H1 (cell line): ENCODE results near the gene AKR7A3. TPM values are rescaled to one million over a fixed set of nuclear protein-coding genes. Genes with fewer than 3 reads are reported as not detected.

Source experiments
- CTCF ChIA-PET: fragments of 300-600 bp; sonication (Branson Sonifier 250); formaldehyde crosslinking; loops from one replicate; lab custom pipeline; 2021; ENCODE audit not compliant: partially characterized antibody; lab: Charles Lee
- POLR2A ChIA-PET: fragments of 300-600 bp; sonication (Branson Sonifier 250); formaldehyde crosslinking; loops from one replicate; lab custom pipeline; 2021; ENCODE audit warnings: inconsistent platforms; ENCODE audit not compliant: partially characterized antibody; lab: Charles Lee
- DNase-seq, 2 experiments: peaks; one replicate each; pipeline versions ENCODE4 v3.0.0 to v3.0.0-alpha.2; 2010 to 2022; ENCODE audit warnings: low spot score in 2 of 2, low read depth in 1 of 2, mixed read lengths in 1 of 2
- FAIRE-seq: peaks from 2 replicates; lab custom pipeline; 2011; peaks lifted over from hg19 to GRCh38; lab: Jason Lieb, UNC
- H2AFZ ChIP-seq: 2 replicates; pipeline ENCODE4 v1.8.1; 2012; ENCODE audit warnings: low read length, inconsistent platforms
- H2AK5ac ChIP-seq: 2 replicates; pipeline ENCODE4 v1.6.1; 2013; ENCODE audit warnings: low read depth, low read length
- H2BK120ac ChIP-seq: replicated peaks from 2 replicates; pipeline ENCODE3; 2013; ENCODE audit warnings: low read depth, low read length, inconsistent platforms
- H2BK12ac ChIP-seq: 2 replicates; pipeline ENCODE4 v1.6.1; 2013; ENCODE audit warnings: low read depth, low read length
- H2BK15ac ChIP-seq: 2 replicates; pipeline ENCODE4 v1.6.1; 2013; ENCODE audit warnings: low read length
- H2BK20ac ChIP-seq: 2 replicates; pipeline ENCODE4 v1.6.1; 2013; ENCODE audit warnings: low read length
- H2BK5ac ChIP-seq: 2 replicates; pipeline ENCODE4 v1.6.1; 2013; ENCODE audit warnings: low read depth, low read length
- H3K14ac ChIP-seq: 2 replicates; pipeline ENCODE4 v1.6.1; 2013; ENCODE audit warnings: inconsistent platforms; ENCODE audit not compliant: insufficient read length
- H3K18ac ChIP-seq: 2 replicates; pipeline ENCODE4 v1.6.1; 2013; ENCODE audit warnings: low read length; ENCODE audit errors: extremely low read depth
- H3K23ac ChIP-seq: 2 replicates; pipeline ENCODE4 v1.6.1; 2013; ENCODE audit warnings: inconsistent platforms; ENCODE audit not compliant: insufficient read length
- H3K23me2 ChIP-seq: 2 replicates; pipeline ENCODE4 v1.6.1; 2013; ENCODE audit warnings: low read depth, low read length
- H3K27ac ChIP-seq: 2 replicates; pipeline ENCODE4 v1.6.1; 2011; ENCODE audit warnings: low read depth, low read length, inconsistent platforms
- H3K27me3 ChIP-seq, 4 experiments: replicated peaks in 1 of 4; 1 replicate in 1 of 4; 2 replicates in 3 of 4; pipeline versions ENCODE4 v1.6.1 to v1.8.1; 2011 to 2013; ENCODE audit warnings: low read length in 3 of 4, mild to moderate bottlenecking in 3 of 4, inconsistent platforms in 2 of 4, mixed read lengths in 2 of 4, moderate library complexity in 1 of 4; ENCODE audit not compliant: control insufficient read depth in 3 of 4, insufficient read depth in 3 of 4; ENCODE audit errors: extremely low read depth in 1 of 4
- H3K36me3 ChIP-seq, 4 experiments: 2 replicates each; pipeline versions ENCODE4 v1.6.1 to v1.8.1; 2011 to 2013; ENCODE audit warnings: mild to moderate bottlenecking in 4 of 4, low read length in 3 of 4, moderate library complexity in 2 of 4, control low read depth in 1 of 4, inconsistent platforms in 1 of 4; ENCODE audit not compliant: insufficient read depth in 4 of 4, control insufficient read depth in 2 of 4
- H3K4ac ChIP-seq: replicated peaks from 2 replicates; pipeline ENCODE3; 2013; ENCODE audit warnings: low read length, low read depth, mixed read lengths, inconsistent platforms; ENCODE audit not compliant: insufficient read length
- H3K4me1 ChIP-seq, 4 experiments: replicated peaks in 1 of 4; 1 replicate in 1 of 4; 2 replicates in 3 of 4; pipeline versions ENCODE4 v1.6.1 to v1.8.1; 2011 to 2013; ENCODE audit warnings: low read length in 3 of 4, inconsistent platforms in 2 of 4, mixed read lengths in 1 of 4; ENCODE audit not compliant: insufficient read depth in 4 of 4, control insufficient read depth in 3 of 4
- H3K4me2 ChIP-seq, 2 experiments: 2 replicates each; pipeline versions ENCODE4 v1.6.1 to v1.8.1; 2011 to 2013; ENCODE audit warnings: low read depth in 2 of 2, low read length in 2 of 2, control low read depth in 1 of 2, inconsistent platforms in 1 of 2, mild to moderate bottlenecking in 1 of 2; ENCODE audit not compliant: insufficient read depth in 1 of 2
- H3K4me3 ChIP-seq, 4 experiments: fragments of 200-600, 300-600 bp in 1 of 4; sonication (generic), shearing (Covaris generic), sonication (Bioruptor Twin) in 1 of 4; 2 replicates each; pipeline versions ENCODE4 v1.5.1 to v1.8.1; 2011 to 2016; ENCODE audit warnings: low read length in 4 of 4, low read depth in 3 of 4, control low read depth in 2 of 4, inconsistent platforms in 2 of 4, mild to moderate bottlenecking in 2 of 4, mixed read lengths in 1 of 4, moderate library complexity in 1 of 4; ENCODE audit not compliant: insufficient read depth in 2 of 4; ENCODE audit errors: extremely low read depth in 1 of 4
- H3K56ac ChIP-seq: replicated peaks from 2 replicates; pipeline ENCODE3; 2013; ENCODE audit warnings: low read depth, mild to moderate bottlenecking, mixed read lengths, low read length, inconsistent platforms; ENCODE audit not compliant: insufficient read length
- H3K79me1 ChIP-seq: 2 replicates; pipeline ENCODE4 v1.6.1; 2013; ENCODE audit warnings: low read depth, low read length, control low read depth
- H3K79me2 ChIP-seq, 2 experiments: 2 replicates each; pipeline versions ENCODE4 v1.6.1 to v1.8.1; 2012 to 2013; ENCODE audit warnings: low read length in 2 of 2, mild to moderate bottlenecking in 2 of 2, inconsistent platforms in 1 of 2; ENCODE audit not compliant: insufficient read depth in 2 of 2, control insufficient read depth in 1 of 2
- H3K9ac ChIP-seq, 4 experiments: replicated peaks in 1 of 4; 1 replicate in 1 of 4; 2 replicates in 3 of 4; pipeline versions ENCODE4 v1.6.1 to v1.8.1; 2011 to 2013; ENCODE audit warnings: low read depth in 3 of 4, low read length in 3 of 4, control low read depth in 2 of 4, mild to moderate bottlenecking in 2 of 4, moderate library complexity in 2 of 4, inconsistent platforms in 1 of 4; ENCODE audit errors: extremely low read depth in 1 of 4
- H3K9me3 ChIP-seq, 2 experiments: 2 replicates each; pipeline versions ENCODE4 v1.6.1 to v1.8.1; 2012 to 2013; ENCODE audit warnings: mild to moderate bottlenecking in 2 of 2, moderate library complexity in 2 of 2, control low read depth in 1 of 2, inconsistent platforms in 1 of 2, low read depth in 1 of 2, low read length in 1 of 2, mixed read lengths in 1 of 2; ENCODE audit not compliant: insufficient read depth in 2 of 2
- H4K20me1 ChIP-seq, 2 experiments: replicated peaks in 1 of 2; 2 replicates each; pipeline versions ENCODE3 to v1.8.1; 2011 to 2013; ENCODE audit warnings: inconsistent platforms in 2 of 2, low read length in 2 of 2, mild to moderate bottlenecking in 1 of 2; ENCODE audit not compliant: insufficient read depth in 2 of 2, control insufficient read depth in 1 of 2
- H4K5ac ChIP-seq: 2 replicates; pipeline ENCODE4 v1.6.1; 2013; ENCODE audit warnings: low read length, low read depth, mixed read lengths, inconsistent platforms; ENCODE audit not compliant: insufficient read length
- H4K8ac ChIP-seq: 2 replicates; pipeline ENCODE4 v1.8.0; 2013; ENCODE audit warnings: mild to moderate bottlenecking, moderate library complexity, low read length, inconsistent platforms; ENCODE audit not compliant: insufficient read depth; ENCODE audit errors: extremely low read depth
- H4K91ac ChIP-seq: replicated peaks from 2 replicates; pipeline ENCODE3; 2013; ENCODE audit warnings: low read length, mixed read lengths, inconsistent platforms; ENCODE audit not compliant: insufficient read length
- ASH2L ChIP-seq: fragments of 200-600, 300-600 bp; sonication (generic); IDR thresholded peaks from one replicate; pipeline ENCODE4 v1.7.1; 2017; ENCODE audit warnings: low read length
- BACH1 ChIP-seq: IDR thresholded peaks from 2 replicates; pipeline ENCODE4 v1.6.1; 2012; ENCODE audit warnings: low read length, improper control_type of control experiment
- BCL11A ChIP-seq, 2 experiments: IDR thresholded peaks; one replicate each; pipeline ENCODE4 v1.6.1; 2011; ENCODE audit warnings: low read depth in 2 of 2, low read length in 2 of 2, mild to moderate bottlenecking in 2 of 2
- CEBPB ChIP-seq: IDR thresholded peaks from 2 replicates; pipeline ENCODE4 v1.6.1; 2012; ENCODE audit warnings: low read depth, low read length
- HDAC6 ChIP-seq: IDR thresholded peaks from one replicate; pipeline ENCODE4 v1.7.1; 2012; ENCODE audit warnings: low read depth, mild to moderate bottlenecking, inconsistent platforms, low read length, moderate library complexity
- JUN ChIP-seq: IDR thresholded peaks from 2 replicates; pipeline ENCODE4 v1.6.1; 2011; ENCODE audit warnings: low read depth, mild to moderate bottlenecking, improper control_type of control experiment, low read length
- POLR2AphosphoS5 ChIP-seq: IDR thresholded peaks from 2 replicates; pipeline ENCODE4 v1.6.1; 2011; ENCODE audit warnings: low read depth, low read length
- RAD21 ChIP-seq, 2 experiments: IDR thresholded peaks in 1 of 2; conservative IDR thresholded peaks in 1 of 2; 2 replicates each; pipeline ENCODE4 v1.6.1; 2011; ENCODE audit warnings: low read depth in 2 of 2, low read length in 2 of 2, improper control_type of control experiment in 1 of 2, inconsistent platforms in 1 of 2, mild to moderate bottlenecking in 1 of 2, moderate library complexity in 1 of 2
- RBBP5 ChIP-seq: IDR thresholded peaks from 2 replicates; pipeline ENCODE4 v1.7.1; 2012; ENCODE audit warnings: low read depth, mild to moderate bottlenecking, inconsistent platforms, low read length, moderate library complexity, borderline replicate concordance
- RFX5 ChIP-seq: IDR thresholded peaks from 2 replicates; pipeline ENCODE4 v1.6.1; 2011; ENCODE audit warnings: low read depth, low read length, improper control_type of control experiment, borderline replicate concordance
- SIRT6 ChIP-seq: IDR thresholded peaks from one replicate; pipeline ENCODE4 v1.7.1; 2012; ENCODE audit warnings: low read length, inconsistent platforms
- SP2 ChIP-seq: IDR thresholded peaks from 2 replicates; pipeline ENCODE4 v1.6.1; 2012; ENCODE audit warnings: mild to moderate bottlenecking, low read length, inconsistent platforms
- SRF ChIP-seq: IDR thresholded peaks from 2 replicates; pipeline ENCODE4 v1.6.1; 2011; ENCODE audit warnings: mild to moderate bottlenecking, low read depth, low read length, moderate library complexity
- TAF7 ChIP-seq: optimal IDR thresholded peaks from 2 replicates; pipeline ENCODE3; 2011; ENCODE audit warnings: low read depth, mild to moderate bottlenecking, inconsistent platforms, low read length, moderate library complexity, borderline replicate concordance
- TBP ChIP-seq: IDR thresholded peaks from 2 replicates; pipeline ENCODE4 v1.6.1; 2011; ENCODE audit warnings: low read depth, low read length, improper control_type of control experiment
- TCF12 ChIP-seq: IDR thresholded peaks from 2 replicates; pipeline ENCODE4 v1.6.1; 2011; ENCODE audit warnings: low read depth, mild to moderate bottlenecking, low read length
- TEAD4 ChIP-seq: IDR thresholded peaks from 2 replicates; pipeline ENCODE4 v1.6.1; 2012; ENCODE audit warnings: low read depth, low read length, inconsistent platforms, mixed read lengths
- polyA plus RNA-seq, 7 experiments: library from polyadenylated mRNA; depleted of rRNA in 3 of 7; stranded (reverse) in 5 of 7; unstranded in 2 of 7; fragments of >200 nt in 5 of 7; fragments of 200-250 nt in 2 of 7; gene quantifications; 1 replicate in 5 of 7; 2 replicates in 1 of 7; 4 replicates in 1 of 7; pipeline versions ENCODE4 v1.2.1 to v1.2.3, GENCODE V29; 2011 to 2013; ENCODE audit warnings: missing spikeins in 2 of 7, mixed read lengths in 2 of 7
- total RNA-seq: library from RNA; stranded (reverse); fragmentation: NEBNext Ultra II Directional; extraction: Animal tissue kit (Norgen Biotek cat#: 25700); gene quantifications from 2 replicates; pipeline ENCODE4 v1.2.1, GENCODE V29; 2021

The AKR7A3 gene
- total and polyA plus RNA-seq, 2 of the 8 experiments (the other 6 are each of a cell fraction or from before 2014, with no cell fraction given) = 0.62 to 0.65 TPM

GRCh38 chr1:19272064-19272463 lies 16.5 kb downstream of the AKR7A3 start:
- Histone ChIP-seq H4K91ac (no peak overlapping the region), H4K5ac (no peak overlapping the region), H3K4ac (no peak overlapping the region), H2AFZ (no peak overlapping the region), H3K4me1 (no peaks in the 10 kb centered on the region), H2BK5ac (no peak overlapping the region), H2AK5ac (no peak overlapping the region), H3K27me3 (peaks cover 0 to 3% (median 1%) of the 10 kb centered on the region in 4 experiments; a peak in 1 of 7 replicates), H3K14ac (no peak overlapping the region), H3K23me2 (no peaks in the 10 kb centered on the region), H4K20me1 (no peaks in the 10 kb centered on the region), H2BK15ac (no peak overlapping the region), H3K79me2 (no peaks in the 10 kb centered on the region), H3K9me3 (no peaks in the 10 kb centered on the region), H3K79me1 (no peaks in the 10 kb centered on the region), H3K23ac (no peak overlapping the region), H3K56ac (no peak overlapping the region), H3K27ac (no peak overlapping the region), H2BK12ac (no peak overlapping the region), H3K18ac (no peak overlapping the region), H4K8ac (no peak overlapping the region), H3K4me3 (no peak overlapping the region), H2BK120ac (no peak overlapping the region), H3K4me2 (no peak overlapping the region), H2BK20ac (no peak overlapping the region), H3K9ac (no peak overlapping the region), H3K36me3 (no peaks in the 10 kb centered on the region)
- FAIRE-seq (no peak), DNase-seq (no peak)
- POLR2A ChIA-PET = interaction anchor here (1.6 kb wide), 1 partner anchor 18 kb away, joined by 6 read pairs; no protein-coding TSS in a partner anchor
- CTCF ChIA-PET = interaction anchor here (0.6 to 0.7 kb wide), 2 partner anchors 216 to 294 kb away, joined by 3 to 6 read pairs; no protein-coding TSS in a partner anchor
- no peak for TF ChIP-seq TBP
- TF ChIP-seq RFX5 = no peak
- no peak for TF ChIP-seq SP2
- no peak for TF ChIP-seq BCL11A (IDR thresholded peaks at IDR 0.05; ENCODE audit: low read depth in 2 of 2, low read length in 2 of 2)
- no peak for TF ChIP-seq SRF
- no peak for TF ChIP-seq JUN
- TF ChIP-seq TCF12 = no peak
- no peak for TF ChIP-seq TAF7
- TF ChIP-seq CEBPB = no peak
- no peak for TF ChIP-seq ASH2L
- TF ChIP-seq POLR2AphosphoS5 = no peak
- TF ChIP-seq TEAD4 = no peak
- no peak for TF ChIP-seq HDAC6
- TF ChIP-seq RAD21 (IDR thresholded peaks at IDR 0.05 in 1 of 2, conservative IDR thresholded peaks at IDR 0.05 in 1 of 2; ENCODE audit: low read depth in 2 of 2, low read length in 2 of 2) = no peak
- no peak for TF ChIP-seq RBBP5
- no peak for TF ChIP-seq SIRT6
- TF ChIP-seq BACH1 = no peak
